DOHH2 (cell line): ENCODE data around the gene ZBED3.

Experiments used
- H3F3A ChIP-seq: fragments of 200-600 bp; sonication (generic), shearing (Covaris generic); 2 replicates; pipeline ENCODE4 v1.6.0; 2016; ENCODE audit warnings: antibody characterized with exemption, mild to moderate bottlenecking; ENCODE audit not compliant: control insufficient read depth, insufficient read depth
- H3K27ac ChIP-seq: fragments of 200-600 bp; sonication (generic); 2 replicates; pipeline ENCODE4 v1.5.1; 2014; ENCODE audit warnings: low read depth, mild to moderate bottlenecking, low read length, moderate library complexity
- H3K27me3 ChIP-seq: fragments of 200-600 bp; sonication (generic); 2 replicates; pipeline ENCODE4 v1.6.1; 2014; ENCODE audit warnings: mild to moderate bottlenecking, low read length, mixed read lengths; ENCODE audit not compliant: control insufficient read depth
- H3K36me3 ChIP-seq: fragments of 200-600 bp; sonication (generic); 2 replicates; pipeline ENCODE4 v1.6.1; 2014; ENCODE audit warnings: mild to moderate bottlenecking, low read length, moderate library complexity, mixed read lengths; ENCODE audit not compliant: control insufficient read depth
- H3K4me1 ChIP-seq: fragments of 200-600 bp; sonication (generic); 2 replicates; pipeline ENCODE4 v1.6.1; 2014; ENCODE audit warnings: mild to moderate bottlenecking, low read length, mixed read lengths; ENCODE audit not compliant: control insufficient read depth
- H3K4me2 ChIP-seq: fragments of 200-600 bp; sonication (generic); 2 replicates; pipeline ENCODE4 v1.6.0; 2014; ENCODE audit warnings: mild to moderate bottlenecking, low read length, moderate library complexity
- H3K4me3 ChIP-seq: fragments of 200-600 bp; sonication (generic); 2 replicates; pipeline ENCODE4 v1.5.1; 2014; ENCODE audit warnings: mild to moderate bottlenecking, low read length, mixed read lengths
- H3K79me2 ChIP-seq: fragments of 200-600 bp; sonication (generic); 2 replicates; pipeline ENCODE4 v1.6.1; 2014; ENCODE audit warnings: mild to moderate bottlenecking, low read length, mixed read lengths; ENCODE audit not compliant: control insufficient read depth
- H3K9me2 ChIP-seq: fragments of 200-600 bp; sonication (generic); replicated peaks from 2 replicates; pipeline ENCODE4 v1.6.1; 2014; ENCODE audit warnings: mild to moderate bottlenecking, low read length, mixed read lengths; ENCODE audit not compliant: control insufficient read depth
- H3K9me3 ChIP-seq: fragments of 200-600 bp; sonication (generic); 2 replicates; pipeline ENCODE4 v1.6.1; 2014; ENCODE audit warnings: antibody characterized with exemption, low read length, mixed read lengths; ENCODE audit not compliant: control insufficient read depth, insufficient read depth
- H4K20me1 ChIP-seq: fragments of 200-600 bp; sonication (generic); 2 replicates; pipeline ENCODE4 v1.6.0; 2014; ENCODE audit warnings: low read depth, mild to moderate bottlenecking, antibody characterized with exemption, low read length, moderate library complexity; ENCODE audit not compliant: control insufficient read depth, insufficient read depth
- EZH2phosphoT487 ChIP-seq: fragments of 200-600 bp; sonication (generic); IDR thresholded peaks from 2 replicates; pipeline ENCODE4 v1.6.1; 2017; ENCODE audit warnings: borderline replicate concordance, mild to moderate bottlenecking, antibody characterized with exemption, low read length, moderate library complexity, mixed read lengths
- TF ChIP-seq, protein P1 (sequence below): fragments of 200-600 bp; sonication (generic); IDR thresholded peaks from one replicate; pipeline ENCODE4 v1.5.1; 2014; ENCODE audit warnings: antibody characterized with exemption, mild to moderate bottlenecking, low read depth, low read length; ENCODE audit not compliant: poor library complexity, severe bottlenecking

Gene ZBED3

GRCh38 chr5:77035950-77036349, 51.1 kb downstream of the ZBED3 start:
- 0 out of 2 replicates have a peak, but pooled peaks cover 2% of the 10 kb centered on the region for H3F3A ChIP-seq
- no peak overlapping the region for H3K4me3 ChIP-seq
- no peaks in the 10 kb centered on the region for H3K27me3 ChIP-seq
- peaks cover 4% of the 10 kb centered on the region; the same call in 1 of the 2 replicates for H4K20me1 ChIP-seq
- TF ChIP-seq EZH2phosphoT487 = no peak
- TF ChIP-seq, protein P1, sequence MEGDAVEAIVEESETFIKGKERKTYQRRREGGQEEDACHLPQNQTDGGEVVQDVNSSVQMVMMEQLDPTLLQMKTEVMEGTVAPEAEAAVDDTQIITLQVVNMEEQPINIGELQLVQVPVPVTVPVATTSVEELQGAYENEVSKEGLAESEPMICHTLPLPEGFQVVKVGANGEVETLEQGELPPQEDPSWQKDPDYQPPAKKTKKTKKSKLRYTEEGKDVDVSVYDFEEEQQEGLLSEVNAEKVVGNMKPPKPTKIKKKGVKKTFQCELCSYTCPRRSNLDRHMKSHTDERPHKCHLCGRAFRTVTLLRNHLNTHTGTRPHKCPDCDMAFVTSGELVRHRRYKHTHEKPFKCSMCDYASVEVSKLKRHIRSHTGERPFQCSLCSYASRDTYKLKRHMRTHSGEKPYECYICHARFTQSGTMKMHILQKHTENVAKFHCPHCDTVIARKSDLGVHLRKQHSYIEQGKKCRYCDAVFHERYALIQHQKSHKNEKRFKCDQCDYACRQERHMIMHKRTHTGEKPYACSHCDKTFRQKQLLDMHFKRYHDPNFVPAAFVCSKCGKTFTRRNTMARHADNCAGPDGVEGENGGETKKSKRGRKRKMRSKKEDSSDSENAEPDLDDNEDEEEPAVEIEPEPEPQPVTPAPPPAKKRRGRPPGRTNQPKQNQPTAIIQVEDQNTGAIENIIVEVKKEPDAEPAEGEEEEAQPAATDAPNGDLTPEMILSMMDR = no peak
- H3K27ac ChIP-seq = no peak overlapping the region
- H3K9me2 ChIP-seq = no peaks in the 10 kb centered on the region
- H3K9me3 ChIP-seq = no peaks in the 10 kb centered on the region
- no peak overlapping the region for H3K4me2 ChIP-seq
- peaks cover 84% of the 10 kb centered on the region for H3K36me3 ChIP-seq
- H3K79me2 ChIP-seq = peaks cover 33% of the 10 kb centered on the region
- H3K4me1 ChIP-seq = peaks cover 17% of the 10 kb centered on the region

- Histone ChIP-seq H3F3A (0 out of 2 replicates have a peak, but pooled peaks cover 6% of the 10 kb centered on the region), H3K9me2 (no peaks in the 10 kb centered on the region), H3K36me3 (peaks cover 77% of the 10 kb centered on the region), H3K4me1 (peaks cover 25% of the 10 kb centered on the region), H3K9me3 (peaks cover 16% of the 10 kb centered on the region), H3K27me3 (no peaks in the 10 kb centered on the region), H3K4me3 (no peak overlapping the region), H4K20me1 (peaks cover 4% of the 10 kb centered on the region; the same call in 1 of the 2 replicates), H3K27ac (no peak overlapping the region), H3K79me2 (peaks cover 48% of the 10 kb centered on the region), H3K4me2 (peak overlapping the region; percentile 1; the same call in 1 of the 2 replicates)
- TF ChIP-seq, protein P1 = no peak
- TF ChIP-seq EZH2phosphoT487 = no peak
Measured at GRCh38 chr5:77033338-77033737, 53.7 kb downstream of the ZBED3 start.

- TF ChIP-seq EZH2phosphoT487 = no peak
- TF ChIP-seq, protein P1 = no peak
- H3K79me2 ChIP-seq = peaks cover 48% of the 10 kb centered on the region
- H3K4me2 ChIP-seq = peak overlapping the region; percentile 1
- H3K9me2 ChIP-seq = no peaks in the 10 kb centered on the region
- H3K4me3 ChIP-seq = no peak overlapping the region
- H3K9me3 ChIP-seq = peaks cover 22% of the 10 kb centered on the region
- H3F3A ChIP-seq = 0 out of 2 replicates have a peak, but pooled peaks cover 6% of the 10 kb centered on the region
- peaks cover 72% of the 10 kb centered on the region for H3K36me3 ChIP-seq
- H3K27me3 ChIP-seq = no peaks in the 10 kb centered on the region
- peaks cover 4% of the 10 kb centered on the region; the same call in 1 of the 2 replicates for H4K20me1 ChIP-seq
- no peak overlapping the region for H3K27ac ChIP-seq
- peaks cover 25% of the 10 kb centered on the region for H3K4me1 ChIP-seq
Measured at GRCh38 chr5:77032635-77033034, 54.5 kb downstream of the ZBED3 start.
